ENCODE results near the gene CFAP299.

CFAP299 gene

DNA sequence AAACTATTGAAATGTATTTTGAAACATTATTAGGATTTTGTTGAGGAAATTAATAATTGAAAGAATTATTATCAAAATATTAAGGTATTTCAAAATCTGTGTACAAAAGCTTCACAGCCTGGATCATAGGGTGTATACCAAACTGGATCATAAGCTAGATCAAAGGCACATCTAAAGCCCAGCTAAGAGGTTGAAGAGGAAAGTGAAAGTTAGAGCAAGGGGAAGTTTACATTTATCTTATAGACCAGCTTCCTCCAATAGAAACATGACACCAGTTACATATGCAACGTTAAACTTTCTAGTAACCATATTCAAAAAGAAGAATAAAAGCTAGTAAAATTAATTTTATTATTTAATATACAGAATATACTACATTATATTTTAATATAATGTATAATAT is 467.8 kb downstream of the CFAP299 start:
- no peaks in the 10 kb centered on the region for H3K27me3 Mint-ChIP-seq
- H3K4me3 Mint-ChIP-seq, result no peak overlapping the region
- no peaks in the 10 kb centered on the region for H3K36me3 Mint-ChIP-seq (ENCODE audit: low read depth)
- DNase-seq, result no peak
- peaks cover 5% of the 10 kb centered on the region for H3K9me3 Mint-ChIP-seq
- no peaks in the 10 kb centered on the region for H3K4me1 Mint-ChIP-seq
- no peak for ATAC-seq
- no peak overlapping the region for H3K27ac Mint-ChIP-seq

DNA sequence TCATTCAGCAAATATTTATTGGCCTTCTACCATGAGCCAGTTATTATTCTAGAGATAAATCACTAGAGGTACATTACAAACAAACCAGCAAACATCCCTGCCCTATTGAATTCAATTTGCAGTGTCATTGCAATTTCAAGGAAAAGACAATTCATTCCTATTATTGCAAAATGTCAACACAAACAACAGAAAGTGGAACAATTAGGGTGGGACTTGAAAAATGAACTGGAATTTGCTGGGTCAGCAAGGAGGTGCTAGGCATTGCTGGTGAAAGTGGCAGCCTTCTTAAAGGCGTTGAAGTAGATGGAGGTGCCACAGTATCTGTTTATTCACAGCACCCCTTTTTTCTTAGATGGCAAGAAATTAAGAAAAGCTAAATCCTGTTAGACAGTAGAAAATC is 470.9 kb downstream of the CFAP299 start:
- DNase-seq, result no peak
- no peak overlapping the region for H3K4me3 Mint-ChIP-seq
- H3K27me3 Mint-ChIP-seq, result no peaks in the 10 kb centered on the region
- no peaks in the 10 kb centered on the region for H3K9me3 Mint-ChIP-seq
- no peak for ATAC-seq
- no peaks in the 10 kb centered on the region for H3K4me1 Mint-ChIP-seq
- no peak overlapping the region for H3K27ac Mint-ChIP-seq
- no peaks in the 10 kb centered on the region for H3K36me3 Mint-ChIP-seq (ENCODE audit: low read depth)

DNA sequence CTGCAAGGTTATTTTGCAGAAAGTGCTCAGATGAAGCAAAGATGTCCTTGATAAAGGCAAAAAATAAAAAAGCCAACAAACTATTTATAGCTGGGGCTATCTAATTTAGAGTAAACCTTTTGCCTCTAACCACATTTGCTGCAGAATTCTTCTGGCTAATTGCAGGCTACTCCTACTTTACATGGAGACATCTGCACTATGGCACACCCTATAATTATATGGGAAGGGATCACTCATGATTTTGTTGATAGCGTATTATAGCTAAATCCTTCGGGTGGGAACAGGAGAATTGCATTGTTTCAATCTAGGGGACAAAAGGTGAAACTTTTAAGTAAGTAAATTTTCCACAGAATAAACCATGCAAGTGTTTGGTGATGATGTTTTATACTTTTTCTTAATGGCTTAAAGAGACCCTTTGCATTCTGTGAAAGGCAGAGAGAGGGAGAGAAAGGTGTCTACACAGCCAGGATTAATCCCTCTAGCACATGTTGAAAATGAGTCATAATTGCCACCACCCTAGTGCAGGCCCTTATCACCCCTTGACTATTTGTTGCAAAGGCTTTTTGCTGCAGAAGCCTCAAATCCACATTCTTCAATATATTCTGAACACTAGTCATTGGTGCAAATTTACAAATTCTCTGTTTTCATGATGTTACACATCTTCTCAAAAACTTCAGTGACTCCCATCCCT is 473.7 kb downstream of the CFAP299 start:
- Mint-ChIP-seq H3K27ac (no peak overlapping the region), H3K4me3 (no peak overlapping the region), H3K27me3 (no peaks in the 10 kb centered on the region), H3K9me3 (no peaks in the 10 kb centered on the region), H3K36me3 (ENCODE audit: low read depth) (no peaks in the 10 kb centered on the region), H3K4me1 (no peaks in the 10 kb centered on the region)
- ATAC-seq, result no peak
- no peak for DNase-seq

DNA sequence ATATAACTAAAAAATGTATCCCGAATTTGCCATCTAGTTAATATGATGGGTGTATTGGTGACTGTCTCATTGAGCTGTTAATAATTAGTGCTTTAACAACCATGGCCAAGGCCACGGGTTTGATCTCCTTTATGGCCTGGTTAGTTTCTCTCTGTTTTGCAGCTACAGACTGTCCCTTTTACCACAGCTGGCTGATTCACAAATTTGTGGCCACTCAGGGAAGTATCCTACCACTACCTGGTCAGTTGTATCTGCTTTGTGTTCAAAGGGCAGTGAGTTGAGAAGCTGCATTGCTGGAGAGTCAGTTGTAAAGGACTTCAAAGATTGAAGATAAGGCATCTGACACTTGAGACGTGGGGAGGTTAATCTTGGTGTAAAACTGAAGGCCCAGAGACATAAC is 475.9 kb downstream of the CFAP299 start:
- Mint-ChIP-seq H3K27me3 (no peaks in the 10 kb centered on the region), H3K27ac (no peak overlapping the region), H3K36me3 (ENCODE audit: low read depth) (no peaks in the 10 kb centered on the region), H3K4me3 (no peak overlapping the region), H3K9me3 (no peaks in the 10 kb centered on the region), H3K4me1 (no peaks in the 10 kb centered on the region)
- ATAC-seq (no peak), DNase-seq (no peak)

DNA sequence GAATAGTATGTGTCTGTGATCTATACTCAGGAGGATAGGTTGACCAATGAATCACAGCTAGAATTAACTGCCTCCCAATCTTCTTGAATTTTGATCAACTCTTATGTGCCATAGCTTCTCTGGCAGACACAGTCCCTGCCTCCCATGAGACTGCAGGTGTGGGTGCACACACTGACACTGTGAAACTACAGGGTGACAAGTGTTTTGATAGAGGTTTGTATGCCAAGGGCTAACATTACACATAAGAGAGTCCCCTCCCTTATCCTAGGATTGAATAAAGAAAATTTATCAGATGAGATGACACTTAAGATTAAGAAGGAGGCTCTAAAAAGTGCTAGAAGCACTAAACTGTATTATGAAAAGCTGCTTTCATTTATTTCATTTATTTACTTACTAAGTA is 476.6 kb downstream of the CFAP299 start:
- no peak overlapping the region for H3K27ac Mint-ChIP-seq
- H3K4me1 Mint-ChIP-seq, result no peaks in the 10 kb centered on the region
- DNase-seq (no peak), ATAC-seq (no peak)
- no peak overlapping the region for H3K4me3 Mint-ChIP-seq
- no peaks in the 10 kb centered on the region for H3K36me3 Mint-ChIP-seq (ENCODE audit: low read depth)
- no peaks in the 10 kb centered on the region for H3K9me3 Mint-ChIP-seq
- H3K27me3 Mint-ChIP-seq, result no peaks in the 10 kb centered on the region

DNA sequence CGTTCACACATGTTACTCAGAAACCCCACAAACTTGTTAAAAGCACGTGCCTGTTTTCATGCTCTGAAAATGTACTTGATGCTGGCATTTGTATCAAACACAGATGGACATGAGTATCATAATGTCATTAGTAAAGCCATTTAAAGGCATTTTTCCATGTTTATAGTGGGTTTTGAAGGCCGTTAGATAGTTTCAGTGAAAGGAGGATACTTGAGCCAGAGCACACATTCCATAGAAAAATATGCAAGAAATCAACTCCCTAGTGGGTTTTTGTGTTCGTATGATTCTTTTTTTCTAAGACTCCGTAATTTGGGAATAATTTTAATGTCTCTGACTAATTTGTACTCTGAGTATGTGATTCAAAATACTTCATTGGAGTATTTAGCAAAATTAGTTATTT is 478.7 kb downstream of the CFAP299 start:
- H3K36me3 Mint-ChIP-seq (ENCODE audit: low read depth), result no peaks in the 10 kb centered on the region
- H3K27ac Mint-ChIP-seq, result no peak overlapping the region
- H3K27me3 Mint-ChIP-seq, result no peaks in the 10 kb centered on the region
- H3K9me3 Mint-ChIP-seq, result no peaks in the 10 kb centered on the region
- no peak overlapping the region for H3K4me3 Mint-ChIP-seq
- no peaks in the 10 kb centered on the region for H3K4me1 Mint-ChIP-seq
- DNase-seq (no peak), ATAC-seq (no peak)

DNA sequence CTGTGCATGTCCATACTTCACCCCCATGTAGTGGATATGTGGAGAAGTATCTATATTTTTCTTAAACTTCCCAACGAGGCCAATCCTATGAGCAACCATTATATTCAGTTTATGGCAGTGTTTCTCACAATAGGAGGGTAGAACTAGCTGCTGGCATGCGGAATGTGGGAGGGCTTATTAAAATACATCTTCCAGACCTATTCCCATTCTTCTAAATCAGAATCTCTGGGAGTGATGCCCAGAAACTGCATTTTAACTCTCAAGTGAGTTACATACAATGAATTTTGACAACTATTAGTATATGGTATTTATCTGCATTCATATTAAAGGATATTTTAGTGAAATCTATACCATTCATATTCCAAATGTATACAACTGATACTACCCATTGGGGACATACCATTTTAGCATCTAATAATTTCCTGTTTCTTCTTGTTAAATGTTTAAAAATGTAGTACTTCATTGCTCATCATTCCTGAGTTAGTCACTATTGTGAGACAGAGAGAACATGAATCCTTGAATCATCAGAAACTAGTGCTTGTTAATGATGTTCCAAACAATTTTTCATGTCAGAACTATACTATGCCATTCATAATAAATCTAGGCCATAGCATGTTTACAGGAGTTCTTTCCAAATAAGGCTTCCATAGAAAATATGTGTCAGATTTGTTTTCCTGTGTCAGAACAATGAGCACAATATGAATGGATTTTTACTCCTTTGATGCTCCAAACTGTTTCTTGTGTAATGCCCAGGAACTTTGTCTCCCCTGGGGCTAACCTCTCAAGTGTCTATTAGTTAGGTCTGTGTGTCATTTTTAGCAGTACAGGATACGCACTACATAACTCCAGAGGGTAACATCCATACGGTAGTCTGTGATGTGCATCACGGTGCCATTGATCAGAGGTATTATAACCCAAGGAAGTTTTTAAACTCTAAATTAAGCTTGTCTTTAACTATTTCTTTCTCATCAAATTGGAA is 496.1 kb downstream of the CFAP299 start:
- Mint-ChIP-seq H3K27me3 (no peaks in the 10 kb centered on the region), H3K36me3 (ENCODE audit: low read depth) (no peaks in the 10 kb centered on the region), H3K4me3 (no peak overlapping the region), H3K9me3 (peaks cover 10% of the 10 kb centered on the region), H3K27ac (no peak overlapping the region), H3K4me1 (no peaks in the 10 kb centered on the region)
- no peak for DNase-seq
- no peak for ATAC-seq

DNA sequence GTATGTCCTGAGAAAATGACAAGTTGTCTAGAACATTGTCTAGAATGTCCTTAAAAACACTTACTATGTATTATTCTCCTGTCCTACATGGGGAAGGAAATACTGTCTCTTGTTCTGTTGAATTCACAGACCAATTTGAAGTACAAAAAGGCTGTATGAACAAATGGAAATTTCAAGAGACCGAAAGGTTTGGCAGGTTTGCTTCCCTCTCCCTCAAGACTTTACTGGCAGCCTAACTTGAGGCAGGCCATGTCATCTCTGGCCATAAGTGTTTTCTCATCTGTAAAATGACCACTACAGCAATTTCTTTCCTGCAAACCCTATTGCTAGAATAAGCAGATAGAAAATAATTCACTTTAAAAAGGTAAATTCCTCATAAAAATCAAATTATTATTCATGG is 503.8 kb downstream of the CFAP299 start:
- no peaks in the 10 kb centered on the region for H3K27me3 Mint-ChIP-seq
- ATAC-seq, result no peak
- H3K36me3 Mint-ChIP-seq (ENCODE audit: low read depth), result no peaks in the 10 kb centered on the region
- no peak overlapping the region for H3K27ac Mint-ChIP-seq
- peaks cover 12% of the 10 kb centered on the region for H3K9me3 Mint-ChIP-seq
- H3K4me1 Mint-ChIP-seq, result peaks cover 19% of the 10 kb centered on the region
- DNase-seq, result no peak
- H3K4me3 Mint-ChIP-seq, result no peak overlapping the region

DNA sequence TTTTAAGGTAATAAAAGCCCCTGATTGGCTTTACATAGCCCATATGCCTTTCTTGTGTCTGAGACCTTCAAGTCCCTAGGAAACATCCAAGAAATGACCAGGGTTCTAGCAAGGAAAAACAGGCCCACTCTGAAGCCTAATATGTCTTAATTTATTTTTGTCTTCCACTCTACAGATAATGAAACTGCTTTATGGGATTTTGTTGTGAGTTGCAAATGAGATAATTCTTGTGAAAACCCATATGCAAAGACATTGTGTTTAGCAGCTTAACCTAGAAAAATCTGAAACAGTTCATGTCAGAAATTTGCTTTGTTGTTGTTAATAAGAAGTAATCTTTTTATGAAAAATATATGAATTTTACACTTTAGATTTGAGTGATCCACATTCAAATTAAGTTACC is 504.3 kb downstream of the CFAP299 start:
- peaks cover 19% of the 10 kb centered on the region for H3K4me1 Mint-ChIP-seq
- no peak overlapping the region for H3K27ac Mint-ChIP-seq
- no peak for ATAC-seq
- peaks cover 12% of the 10 kb centered on the region for H3K9me3 Mint-ChIP-seq
- H3K27me3 Mint-ChIP-seq, result no peaks in the 10 kb centered on the region
- DNase-seq, result no peak
- no peaks in the 10 kb centered on the region for H3K36me3 Mint-ChIP-seq (ENCODE audit: low read depth)
- H3K4me3 Mint-ChIP-seq, result no peak overlapping the region

DNA sequence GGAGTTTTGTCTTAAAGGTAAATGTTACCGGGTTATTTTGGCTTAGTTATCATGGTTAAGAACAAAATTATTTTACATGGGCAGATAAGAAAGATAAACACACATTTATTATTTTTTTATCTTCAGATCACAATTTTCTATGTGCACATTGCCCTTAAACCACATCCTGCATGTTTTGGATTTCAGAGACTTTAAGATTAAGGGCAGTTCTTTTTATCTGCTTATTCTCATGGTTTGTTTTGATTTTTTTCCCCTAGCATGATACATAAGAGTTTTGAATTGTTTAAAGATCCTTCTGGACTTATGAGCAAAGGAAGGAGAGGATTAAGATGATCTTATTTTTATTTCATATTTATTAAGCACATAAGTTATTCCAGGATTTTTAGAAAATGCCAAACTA is 504.9 kb downstream of the CFAP299 start:
- ATAC-seq, result no peak
- Mint-ChIP-seq H3K4me3 (no peak overlapping the region), H3K27ac (no peak overlapping the region), H3K27me3 (no peaks in the 10 kb centered on the region), H3K9me3 (peaks cover 17% of the 10 kb centered on the region), H3K36me3 (ENCODE audit: low read depth) (no peaks in the 10 kb centered on the region), H3K4me1 (peaks cover 19% of the 10 kb centered on the region)
- DNase-seq, result no peak

DNA sequence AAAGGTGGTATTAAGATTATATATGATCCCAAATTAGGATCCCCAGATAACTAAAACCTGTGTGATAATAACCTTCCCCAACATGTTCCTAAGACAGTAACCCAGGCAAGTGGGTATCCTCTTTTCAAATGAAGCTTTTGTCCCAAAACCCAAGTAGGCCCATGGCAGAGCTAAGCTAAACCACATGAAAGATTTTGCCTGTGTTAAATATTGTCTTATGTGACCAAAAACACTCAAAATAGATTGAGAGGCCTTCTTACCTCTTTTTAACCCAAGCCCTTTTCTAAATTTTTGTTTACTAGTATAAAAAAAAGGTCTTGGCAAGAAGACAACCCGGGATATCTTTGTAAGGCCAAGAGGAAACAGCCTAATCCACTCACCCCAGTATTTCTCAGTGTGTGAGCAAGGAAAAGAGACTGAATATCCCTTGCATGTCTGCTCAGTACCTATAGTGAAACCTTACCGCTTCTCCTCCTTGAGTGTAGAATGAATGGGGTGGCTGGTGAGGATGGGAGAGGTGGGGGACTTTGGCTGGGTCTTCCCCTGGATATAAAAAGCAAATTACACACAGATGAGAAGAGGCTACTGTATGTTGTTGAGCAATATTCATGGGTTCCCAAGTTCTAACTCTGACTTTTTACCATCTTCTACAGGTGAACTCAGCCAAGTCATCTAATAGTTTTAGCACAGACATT is 506.2 kb downstream of the CFAP299 start:
- no peak overlapping the region for H3K27ac Mint-ChIP-seq
- no peak for DNase-seq
- H3K9me3 Mint-ChIP-seq, result peaks cover 18% of the 10 kb centered on the region
- no peaks in the 10 kb centered on the region for H3K27me3 Mint-ChIP-seq
- no peak overlapping the region for H3K4me3 Mint-ChIP-seq
- ATAC-seq, result no peak
- H3K4me1 Mint-ChIP-seq, result peaks cover 19% of the 10 kb centered on the region
- H3K36me3 Mint-ChIP-seq (ENCODE audit: low read depth), result no peaks in the 10 kb centered on the region

DNA sequence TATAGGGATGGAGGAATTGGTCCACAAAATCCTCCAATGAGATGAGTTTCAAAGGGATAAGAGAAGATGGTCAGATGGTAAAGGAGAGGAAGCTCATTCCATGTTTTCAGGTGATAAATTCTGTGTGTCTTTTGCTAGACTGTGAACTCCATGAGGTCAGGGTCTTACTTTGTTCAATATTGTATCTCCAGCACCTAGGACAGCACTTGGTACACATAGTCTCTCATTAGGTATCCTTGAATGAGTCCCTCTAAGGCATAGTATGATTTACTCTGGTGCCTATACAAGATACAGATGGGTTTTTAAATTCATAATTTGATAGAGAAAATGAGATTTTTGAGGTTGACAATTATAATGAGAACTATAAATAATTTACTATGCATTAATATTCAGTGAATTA is 510.7 kb downstream of the CFAP299 start:
- Mint-ChIP-seq H3K9me3 (peaks cover 6% of the 10 kb centered on the region), H3K4me1 (peaks cover 7% of the 10 kb centered on the region), H3K27me3 (no peaks in the 10 kb centered on the region), H3K27ac (no peak overlapping the region), H3K4me3 (no peak overlapping the region), H3K36me3 (ENCODE audit: low read depth) (no peaks in the 10 kb centered on the region)
- ATAC-seq (no peak), DNase-seq (no peak)

DNA sequence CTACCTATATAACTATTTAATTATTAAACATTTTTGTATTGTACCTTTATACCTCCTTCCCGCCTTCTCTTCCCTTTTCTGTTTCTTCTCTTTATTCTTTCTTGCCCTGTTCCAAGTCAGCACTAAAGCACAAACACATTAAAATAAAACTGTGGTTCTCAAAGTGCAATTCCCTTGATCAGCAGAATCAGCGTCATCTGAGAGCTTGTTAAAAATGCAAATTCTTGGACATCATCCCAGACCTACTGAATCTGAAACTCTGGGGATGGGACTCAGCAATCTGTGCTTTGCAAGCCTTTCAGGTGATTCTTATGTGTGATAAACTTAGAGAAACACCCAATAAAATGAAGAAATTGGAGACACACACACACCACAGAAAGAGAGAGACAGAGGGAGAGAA is 516.5 kb downstream of the CFAP299 start:
- H3K27me3 Mint-ChIP-seq, result no peaks in the 10 kb centered on the region
- H3K27ac Mint-ChIP-seq, result no peak overlapping the region
- DNase-seq (no peak), ATAC-seq (no peak)
- no peak overlapping the region for H3K4me3 Mint-ChIP-seq
- H3K9me3 Mint-ChIP-seq, result no peaks in the 10 kb centered on the region
- no peaks in the 10 kb centered on the region for H3K36me3 Mint-ChIP-seq (ENCODE audit: low read depth)
- H3K4me1 Mint-ChIP-seq, result no peaks in the 10 kb centered on the region

DNA sequence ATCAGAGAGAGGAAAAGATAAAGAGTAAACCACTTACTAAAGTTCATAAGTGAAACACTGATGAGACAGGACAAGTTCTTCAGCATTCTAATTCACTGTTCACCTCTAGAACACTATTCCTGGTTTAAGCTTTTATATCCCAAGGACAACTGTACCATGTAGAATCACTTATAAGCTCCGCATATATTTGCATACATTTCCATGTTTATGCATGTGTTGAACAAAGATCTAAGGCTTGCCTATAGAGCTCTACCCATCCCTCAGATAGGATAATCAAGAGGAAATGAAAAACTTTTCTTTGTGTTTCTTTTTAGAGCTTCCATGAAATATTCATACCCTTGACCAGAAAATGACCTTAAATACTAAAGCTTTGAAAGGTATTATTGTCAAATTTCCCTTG is 538.0 kb downstream of the CFAP299 start:
- H3K4me1 Mint-ChIP-seq, result peaks cover 11% of the 10 kb centered on the region
- peak overlapping the region; percentile 1 for H3K27ac Mint-ChIP-seq
- no peaks in the 10 kb centered on the region for H3K36me3 Mint-ChIP-seq (ENCODE audit: low read depth)
- H3K4me3 Mint-ChIP-seq, result no peak overlapping the region
- DNase-seq (no peak), ATAC-seq (no peak)
- H3K9me3 Mint-ChIP-seq, result no peaks in the 10 kb centered on the region
- H3K27me3 Mint-ChIP-seq, result no peaks in the 10 kb centered on the region

DNA sequence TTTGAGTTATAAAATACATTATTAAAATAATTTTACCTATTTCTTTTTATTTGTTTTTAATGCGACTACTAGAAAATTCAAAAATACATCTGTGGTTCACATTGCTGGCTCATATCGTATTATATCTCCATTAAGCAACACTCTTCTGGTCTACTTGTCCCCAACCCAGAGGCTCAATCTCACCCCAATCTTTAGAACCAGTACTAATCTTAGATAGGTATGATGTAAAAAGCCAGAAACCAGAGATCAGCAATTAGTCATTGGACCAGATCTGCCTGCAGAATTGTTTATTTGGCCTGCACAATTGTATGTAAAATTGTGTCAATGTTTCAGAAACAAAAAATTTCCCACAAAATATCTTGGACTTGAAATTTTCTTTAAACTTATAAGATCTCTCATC is 539.4 kb downstream of the CFAP299 start:
- ATAC-seq, result no peak

More for the DNA sequence above, 539.4 kb downstream of the CFAP299 start:
- Mint-ChIP-seq H3K27ac (no peak overlapping the region), H3K4me3 (no peak overlapping the region), H3K27me3 (no peaks in the 10 kb centered on the region), H3K9me3 (no peaks in the 10 kb centered on the region), H3K4me1 (peaks cover 11% of the 10 kb centered on the region), H3K36me3 (ENCODE audit: low read depth) (no peaks in the 10 kb centered on the region)
- DNase-seq, result no peak

Measured in activated naive CD8-positive, alpha-beta T cell treated with anti-CD3 and anti-CD28 coated beads, Interleukin-2, amount 50 U/mL, for 24 hours (primary cell).